ENCODE data around the gene ZNF710. TPM values are rescaled to one million over a fixed set of nuclear protein-coding genes. Genes with fewer than 3 reads are reported as not detected.
"Not testable (repeated sequence)": the region's sequence is repeated elsewhere in the genome, so short reads cannot be mapped to it uniquely, and the experiment has no call there.

The ZNF710 gene
- total and polyA plus RNA-seq, 2 donors (not counting 3 experiments of a cell fraction or from before 2014, with no cell fraction given) = 8.9 to 32.4 TPM

- H3K27ac ChIP-seq (ENCODE audit: insufficient read depth, low read depth, low read length) = no peak overlapping the region
- FAIRE-seq (no peak), DNase-seq (ENCODE audit: low read depth, low spot score) (no peak)
- TF ChIP-seq CTCF (IDR thresholded peaks at IDR 0.05; ENCODE audit: extremely low read depth in 1 of 2, insufficient read depth in 1 of 2, low read depth in 1 of 2, low read length in 2 of 2) = no peak
- TF ChIP-seq POLR2AphosphoS5 (IDR thresholded peaks at IDR 0.05; ENCODE audit: insufficient read depth, low read depth, low read length) = no peak
- no peak for TF ChIP-seq EZH2 (IDR thresholded peaks at IDR 0.05; ENCODE audit: borderline replicate concordance, low read depth, low read length, severe bottlenecking)
- TF ChIP-seq JUN (IDR thresholded peaks at IDR 0.05; ENCODE audit: borderline replicate concordance, insufficient read depth, insufficient read length, low read depth) = no peak
- TF ChIP-seq MAX (IDR thresholded peaks at IDR 0.05; ENCODE audit: insufficient read depth, insufficient read length) = no peak
- TF ChIP-seq POLR2A (IDR thresholded peaks at IDR 0.05; ENCODE audit: low read depth, low read length) = no peak
- TF ChIP-seq MYC (IDR thresholded peaks at IDR 0.05; ENCODE audit: low read depth, low read length) = no peak
- no peak for TF ChIP-seq GATA2 (IDR thresholded peaks at IDR 0.05; ENCODE audit: insufficient read depth, insufficient read length, low read depth, low read length)
- TF ChIP-seq FOS (IDR thresholded peaks at IDR 0.05; ENCODE audit: borderline replicate concordance, insufficient read depth, low read length) = no peak
- BruUV-seq (replicated peaks) = no TSS peak
- no peak overlapping the region for H3K4me2 ChIP-seq (ENCODE audit: insufficient read depth, low read length)
- H3K9me1 ChIP-seq (replicated peaks; ENCODE audit: control insufficient read depth, extremely low read depth, insufficient read depth, low read length) = no peaks in the 10 kb centered on the region
- no peaks in the 10 kb centered on the region for H3K36me3 ChIP-seq (ENCODE audit: control insufficient read depth in 2 of 2, extremely low read depth in 1 of 2, insufficient read depth in 2 of 2, low read length in 2 of 2)
- H3K9me3 ChIP-seq (replicated peaks; ENCODE audit: control insufficient read depth, insufficient read depth, low read length) = no peaks in the 10 kb centered on the region
- no peaks in the 10 kb centered on the region for H3K4me1 ChIP-seq (ENCODE audit: control insufficient read depth, extremely low read depth, insufficient read depth, low read length)
- no peak overlapping the region for H3K4me3 ChIP-seq (replicated peaks in 1 of 3; ENCODE audit: insufficient read depth in 1 of 3, low read depth in 1 of 3, low read length in 3 of 3)
- no peak overlapping the region for H3K9ac ChIP-seq (replicated peaks; ENCODE audit: extremely low read depth, insufficient read depth, low read length)
- CTCF ChIA-PET = no interaction called here
- no peaks in the 10 kb centered on the region for H3K79me2 ChIP-seq (ENCODE audit: control insufficient read depth, insufficient read depth, low read length)
- H4K20me1 ChIP-seq (replicated peaks; ENCODE audit: control insufficient read depth, extremely low read depth, insufficient read depth, low read length) = no peaks in the 10 kb centered on the region
- peaks cover 0 to 1% of the 10 kb centered on the region in 2 experiments for H3K27me3 ChIP-seq (ENCODE audit: control insufficient read depth in 2 of 2, insufficient read depth in 2 of 2, low read length in 2 of 2)
- dilution Hi-C loops (cut with MboI; ENCODE audit: extremely low pct_ligation_motif_present, low sequenced_read_pairs) = no loop called here
- intact Hi-C loops (cut with micrococcal nuclease) = no loop called here
- H2AFZ ChIP-seq (ENCODE audit: low read depth, low read length) = no peak overlapping the region
- POLR2A ChIA-PET = no interaction called here
These were observed 46.6 kb upstream of the ZNF710 start for GRCh38 chr15:89954541-89954940.

GRCh38 chr15:89955449-89955998, 45.6 kb upstream of the ZNF710 start:
- intact Hi-C loops (cut with micrococcal nuclease); H3K27ac ChIP-seq (ENCODE audit: insufficient read depth, low read depth, low read length); H3K9me3 ChIP-seq (replicated peaks; ENCODE audit: control insufficient read depth, insufficient read depth, low read length); H3K79me2 ChIP-seq (ENCODE audit: control insufficient read depth, insufficient read depth, low read length); H3K4me2 ChIP-seq (ENCODE audit: insufficient read depth, low read length); H3K4me3 ChIP-seq (replicated peaks in 1 of 3; ENCODE audit: insufficient read depth in 1 of 3, low read depth in 1 of 3, low read length in 3 of 3); BruUV-seq (replicated peaks); H3K4me1 ChIP-seq (ENCODE audit: control insufficient read depth, extremely low read depth, insufficient read depth, low read length); H3K9ac ChIP-seq (replicated peaks; ENCODE audit: extremely low read depth, insufficient read depth, low read length); DNase-seq (ENCODE audit: low read depth, low spot score); FAIRE-seq; H3K27me3 ChIP-seq (ENCODE audit: control insufficient read depth in 2 of 2, insufficient read depth in 2 of 2, low read length in 2 of 2); H3K36me3 ChIP-seq (ENCODE audit: control insufficient read depth in 2 of 2, extremely low read depth in 1 of 2, insufficient read depth in 2 of 2, low read length in 2 of 2); H3K9me1 ChIP-seq (replicated peaks; ENCODE audit: control insufficient read depth, extremely low read depth, insufficient read depth, low read length); H2AFZ ChIP-seq (ENCODE audit: low read depth, low read length); CTCF ChIA-PET; POLR2A ChIA-PET; H4K20me1 ChIP-seq (replicated peaks; ENCODE audit: control insufficient read depth, extremely low read depth, insufficient read depth, low read length); dilution Hi-C loops (cut with MboI; ENCODE audit: extremely low pct_ligation_motif_present, low sequenced_read_pairs): not testable (repeated sequence)
